Dendritic cell treated with granulocyte-macrophage colony-stimulating factor and Interleukin-4, amounts not matched to agents 40 ng/mL and 50 ng/mL, for 4 days (primary cell): ENCODE data around the gene GRPEL2.

Experiments
- H3K27ac Mint-ChIP-seq: one replicate; pipeline ENCODE4 v1.8.0; 2022; ENCODE audit warnings: mild to moderate bottlenecking, mixed read lengths
- H3K27me3 Mint-ChIP-seq: one replicate; pipeline ENCODE4 v1.8.0; 2022; ENCODE audit warnings: mild to moderate bottlenecking, mixed read lengths
- H3K36me3 Mint-ChIP-seq: one replicate; pipeline ENCODE4 v1.8.0; 2022; ENCODE audit warnings: low read depth, mixed read lengths
- H3K4me1 Mint-ChIP-seq: one replicate; pipeline ENCODE4 v1.8.0; 2022; ENCODE audit warnings: low read depth, mixed read lengths
- H3K4me3 Mint-ChIP-seq: one replicate; pipeline ENCODE4 v1.8.0; 2022; ENCODE audit warnings: mild to moderate bottlenecking, moderate library complexity, mixed read lengths
- H3K9me3 Mint-ChIP-seq: one replicate; pipeline ENCODE4 v1.8.0; 2022; ENCODE audit warnings: mixed read lengths
- intact Hi-C: fragments of 100-400 bp; cut with micrococcal nuclease; formaldehyde crosslinking; loops from one replicate; pipeline ENCODE4 v1.15.0; 2022

The GRPEL2 gene

GRCh38 chr5:149310488-149310887 is 34.8 kb upstream of the GRPEL2 start:
- Mint-ChIP-seq H3K27me3 (peaks cover 9% of the 10 kb centered on the region), H3K27ac (no peak overlapping the region), H3K4me3 (no peak overlapping the region), H3K4me1 (peaks cover 4% of the 10 kb centered on the region), H3K9me3 (no peaks in the 10 kb centered on the region), H3K36me3 (no peaks in the 10 kb centered on the region)
- intact Hi-C loops, result no loop called here

DNA sequence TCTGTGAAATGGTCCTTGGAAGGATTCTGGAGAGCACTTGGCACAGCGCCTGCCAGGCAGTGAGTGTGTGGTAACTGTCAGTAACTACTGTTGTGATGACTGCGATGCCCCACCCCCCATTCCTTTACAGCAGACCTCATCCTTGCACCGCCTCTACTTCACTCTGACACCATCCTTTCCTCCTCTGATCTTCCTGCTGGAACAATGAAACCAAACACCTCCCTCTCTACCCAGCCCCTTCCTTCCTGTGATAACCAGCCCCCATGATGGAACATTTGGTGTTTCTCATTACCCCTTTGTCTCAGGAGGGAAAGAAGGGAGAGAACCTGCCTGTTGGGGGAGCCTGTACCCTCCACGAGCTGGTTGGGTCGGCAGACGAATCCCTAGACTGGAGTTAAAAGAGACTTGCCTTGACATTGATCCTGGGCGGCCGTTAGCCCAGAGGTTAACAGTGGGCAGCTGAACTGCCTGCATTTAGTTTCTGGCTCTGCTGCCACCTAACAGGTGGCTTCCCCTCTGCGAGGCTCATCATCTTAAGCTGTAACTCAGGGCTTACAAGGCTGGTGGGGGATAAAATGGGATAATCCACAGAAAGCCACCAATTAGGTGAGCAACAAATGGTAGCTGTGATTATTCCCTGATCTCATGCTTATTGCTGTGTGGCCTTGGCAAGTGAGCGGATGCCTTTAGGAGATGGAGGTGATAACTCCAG is 34.2 kb upstream of the GRPEL2 start:
- Mint-ChIP-seq H3K36me3 (no peaks in the 10 kb centered on the region), H3K27me3 (peaks cover 9% of the 10 kb centered on the region), H3K27ac (no peak overlapping the region), H3K4me1 (peaks cover 4% of the 10 kb centered on the region), H3K4me3 (no peak overlapping the region), H3K9me3 (no peaks in the 10 kb centered on the region)
- intact Hi-C loops, result no loop called here

DNA sequence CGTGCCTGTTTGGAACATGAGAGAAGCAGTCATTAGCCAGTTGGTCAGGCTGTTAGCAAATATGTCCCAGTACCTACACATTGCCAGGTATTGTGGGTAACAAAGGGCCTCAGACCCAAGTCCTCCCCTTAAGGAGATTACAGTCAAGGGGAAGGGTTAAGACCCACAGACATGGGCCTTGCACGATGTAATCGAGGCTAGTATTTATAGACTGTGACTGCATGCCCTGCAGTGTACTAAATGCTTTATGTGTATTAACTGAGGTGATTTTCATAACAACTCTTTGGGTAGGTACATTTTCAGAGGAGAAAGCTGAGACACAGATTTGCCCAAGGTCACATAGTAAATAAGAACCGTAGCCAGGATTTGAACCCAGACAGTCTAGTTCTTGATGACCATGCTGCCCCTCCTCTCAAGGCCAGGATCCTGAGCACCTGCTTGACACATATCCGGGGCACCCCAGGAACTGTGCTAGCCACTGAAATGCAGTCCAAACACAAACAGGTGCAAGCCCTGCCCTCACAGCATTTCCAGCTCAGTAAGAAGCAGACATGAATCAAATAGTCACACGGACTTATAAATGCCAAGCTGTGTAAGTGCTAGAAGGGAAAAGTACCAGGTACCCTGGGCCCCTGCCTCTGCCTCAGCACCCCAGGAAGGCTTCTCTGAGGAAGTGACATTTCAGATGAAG is 32.0 kb upstream of the GRPEL2 start:
- Mint-ChIP-seq H3K27me3 (peaks cover 8% of the 10 kb centered on the region), H3K36me3 (no peaks in the 10 kb centered on the region), H3K9me3 (no peaks in the 10 kb centered on the region), H3K27ac (no peak overlapping the region), H3K4me3 (no peak overlapping the region), H3K4me1 (peaks cover 4% of the 10 kb centered on the region)
- intact Hi-C loops, result no loop called here

DNA sequence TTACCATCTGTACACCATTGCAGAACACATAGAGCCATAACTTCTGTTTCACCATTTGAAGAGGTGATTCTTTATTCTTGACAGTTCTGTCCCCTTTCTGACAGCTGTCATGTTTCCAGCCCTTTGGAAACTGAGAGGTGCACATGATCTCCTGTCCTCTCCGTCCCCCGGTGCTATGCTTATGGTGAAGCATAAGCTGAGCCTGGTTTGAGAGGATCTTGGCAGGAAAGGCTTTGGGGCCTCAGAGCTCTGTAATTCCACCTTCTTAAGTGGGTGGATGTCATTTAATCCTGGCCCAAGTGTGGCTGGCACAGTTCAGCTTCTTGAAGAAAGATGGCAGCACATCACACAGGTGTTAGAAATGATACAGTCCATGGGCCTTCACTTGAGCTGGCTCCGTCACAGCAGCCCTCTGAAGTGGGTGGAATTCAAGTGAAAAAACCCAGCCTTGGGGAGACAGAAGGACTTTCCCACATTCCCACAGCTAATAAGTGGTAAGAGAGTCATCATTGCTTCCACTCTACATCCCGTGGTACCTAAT is 30.7 kb upstream of the GRPEL2 start:
- Mint-ChIP-seq H3K4me3 (no peak overlapping the region), H3K36me3 (no peaks in the 10 kb centered on the region), H3K27me3 (peaks cover 6% of the 10 kb centered on the region), H3K4me1 (peaks cover 3% of the 10 kb centered on the region), H3K9me3 (no peaks in the 10 kb centered on the region), H3K27ac (no peak overlapping the region)
- intact Hi-C loops, result loop anchor here (5.0 kb wide), 1 partner anchor 118 kb away; no protein-coding TSS in a partner anchor

- Mint-ChIP-seq H3K9me3 (no peaks in the 10 kb centered on the region), H3K36me3 (no peaks in the 10 kb centered on the region), H3K4me3 (no peak overlapping the region), H3K27me3 (peaks cover 1% of the 10 kb centered on the region), H3K27ac (no peak overlapping the region), H3K4me1 (no peaks in the 10 kb centered on the region)
- intact Hi-C loops, result loop anchor here (2.0 to 5.0 kb wide), 2 partner anchors 117 to 249 kb away; no protein-coding TSS in a partner anchor
Observed at GRCh38 chr5:149315753-149316152, 29.5 kb upstream of the GRPEL2 start.

- H3K4me3 Mint-ChIP-seq, result no peak overlapping the region
- H3K9me3 Mint-ChIP-seq, result no peaks in the 10 kb centered on the region
- H3K36me3 Mint-ChIP-seq, result no peaks in the 10 kb centered on the region
- H3K27ac Mint-ChIP-seq, result no peak overlapping the region
- intact Hi-C loops, result loop anchor here (1.0 to 5.0 kb wide), 3 partner anchors 54 to 247 kb away; no protein-coding TSS in a partner anchor
- H3K4me1 Mint-ChIP-seq, result no peaks in the 10 kb centered on the region
- H3K27me3 Mint-ChIP-seq, result peaks cover 1% of the 10 kb centered on the region
Observed at GRCh38 chr5:149317281-149318048, 27.8 kb upstream of the GRPEL2 start.

DNA sequence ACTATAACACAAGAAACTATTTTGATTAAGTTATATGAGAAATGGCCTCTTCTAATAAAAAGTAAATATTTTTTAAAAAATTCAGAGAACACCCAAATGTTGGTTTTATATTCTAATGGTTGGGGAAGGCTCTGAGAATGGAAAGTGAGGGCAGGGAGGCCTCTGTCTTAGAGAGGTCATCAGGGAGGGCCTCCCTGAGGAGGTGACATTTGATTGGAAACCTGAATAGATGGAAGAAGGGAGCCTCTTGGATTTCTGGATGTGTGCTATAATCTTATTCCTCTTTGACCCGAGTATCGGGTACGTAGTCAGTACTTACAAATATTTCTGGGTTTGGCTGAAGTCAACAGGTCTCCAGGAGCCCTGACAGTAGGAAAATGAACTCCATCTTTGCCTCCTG is 26.1 kb upstream of the GRPEL2 start:
- H3K9me3 Mint-ChIP-seq, result no peaks in the 10 kb centered on the region
- H3K27ac Mint-ChIP-seq, result no peak overlapping the region
- H3K36me3 Mint-ChIP-seq, result no peaks in the 10 kb centered on the region
- H3K27me3 Mint-ChIP-seq, result no peaks in the 10 kb centered on the region
- H3K4me1 Mint-ChIP-seq, result no peaks in the 10 kb centered on the region
- intact Hi-C loops, result loop anchor here (5.0 kb wide), 1 partner anchor 113 kb away; no protein-coding TSS in a partner anchor
- H3K4me3 Mint-ChIP-seq, result no peak overlapping the region

DNA sequence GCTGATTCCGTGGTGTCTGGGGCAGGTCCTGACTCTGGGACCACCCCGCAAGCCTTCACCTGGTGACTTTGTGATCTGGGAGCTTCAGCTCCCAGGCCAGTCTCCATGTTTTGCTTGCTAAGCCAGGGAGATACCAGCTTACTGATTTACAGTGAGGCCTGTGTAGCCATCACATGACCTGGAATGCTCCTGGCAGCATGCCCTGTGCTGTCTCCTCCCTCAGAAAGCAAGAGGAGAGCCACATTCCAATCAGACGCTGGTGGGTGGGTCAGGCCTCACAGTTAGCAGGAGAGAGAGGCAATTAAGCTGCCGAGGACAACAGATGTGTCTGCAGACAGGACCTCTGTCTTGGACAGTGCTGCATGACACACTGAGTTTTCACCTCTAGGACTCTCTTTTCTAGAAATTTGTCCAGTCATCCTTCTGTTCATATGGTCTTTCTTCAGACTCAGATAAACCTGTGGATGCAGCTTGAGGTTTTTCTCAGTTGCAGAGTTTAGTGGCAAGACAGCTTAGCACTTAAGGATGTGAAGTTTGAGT is 24.4 kb upstream of the GRPEL2 start:
- intact Hi-C loops, result no loop called here
- Mint-ChIP-seq H3K4me3 (no peak overlapping the region), H3K27ac (no peak overlapping the region), H3K27me3 (no peaks in the 10 kb centered on the region), H3K4me1 (no peaks in the 10 kb centered on the region), H3K36me3 (no peaks in the 10 kb centered on the region), H3K9me3 (no peaks in the 10 kb centered on the region)

GRCh38 chr5:149322518-149322917 is 22.8 kb upstream of the GRPEL2 start:
- H3K4me1 Mint-ChIP-seq, result no peaks in the 10 kb centered on the region
- H3K27ac Mint-ChIP-seq, result no peak overlapping the region
- no peak overlapping the region for H3K4me3 Mint-ChIP-seq
- no peaks in the 10 kb centered on the region for H3K27me3 Mint-ChIP-seq
- no peaks in the 10 kb centered on the region for H3K9me3 Mint-ChIP-seq
- H3K36me3 Mint-ChIP-seq, result no peaks in the 10 kb centered on the region
- intact Hi-C loops, result no loop called here

DNA sequence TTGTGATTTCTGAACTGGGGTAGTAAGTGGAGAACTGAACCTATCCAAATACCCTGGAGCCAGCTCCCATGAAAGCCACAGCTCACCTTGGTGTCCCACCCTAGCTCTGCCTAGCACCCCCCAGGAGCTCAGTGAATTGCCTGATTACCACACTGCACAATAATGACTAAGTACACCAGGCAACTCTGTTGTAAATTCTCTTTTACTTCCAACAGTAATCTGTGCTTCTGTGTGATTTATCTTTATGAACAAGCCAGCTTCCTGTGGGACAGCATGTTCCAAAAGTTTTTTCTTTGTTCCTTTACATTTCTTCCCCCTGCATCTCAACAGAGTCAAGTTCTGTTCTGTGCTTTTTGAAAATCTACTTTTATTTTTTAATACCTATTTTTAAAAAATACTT is 22.1 kb upstream of the GRPEL2 start:
- H3K27ac Mint-ChIP-seq, result no peak overlapping the region
- no peaks in the 10 kb centered on the region for H3K36me3 Mint-ChIP-seq
- no peaks in the 10 kb centered on the region for H3K27me3 Mint-ChIP-seq
- H3K4me3 Mint-ChIP-seq, result no peak overlapping the region
- intact Hi-C loops, result no loop called here
- H3K9me3 Mint-ChIP-seq, result no peaks in the 10 kb centered on the region
- H3K4me1 Mint-ChIP-seq, result no peaks in the 10 kb centered on the region

- Mint-ChIP-seq H3K4me3 (no peak overlapping the region), H3K27ac (no peak overlapping the region), H3K36me3 (no peaks in the 10 kb centered on the region), H3K9me3 (no peaks in the 10 kb centered on the region), H3K4me1 (no peaks in the 10 kb centered on the region), H3K27me3 (no peaks in the 10 kb centered on the region)
- intact Hi-C loops, result no loop called here
Observed at GRCh38 chr5:149323621-149324205, 21.6 kb upstream of the GRPEL2 start.

DNA sequence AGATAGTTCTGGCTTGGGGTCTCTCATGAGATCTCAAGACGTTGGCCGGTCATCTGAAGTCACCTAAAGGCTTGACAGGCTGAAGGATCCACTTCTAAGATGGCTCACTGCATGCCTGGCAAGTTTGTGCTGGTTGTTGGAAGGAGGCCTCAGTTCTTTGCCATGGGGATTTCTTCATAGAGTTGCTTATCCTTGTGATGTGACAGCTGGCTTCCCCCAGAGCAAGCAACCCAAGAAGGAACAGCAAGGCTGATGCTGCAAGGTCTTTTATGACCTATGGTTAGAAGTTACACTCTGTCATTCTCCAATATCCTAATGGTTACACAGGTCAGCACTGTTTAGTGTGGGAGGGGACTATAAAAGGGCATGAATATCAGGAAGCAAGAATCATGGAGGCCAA is 20.7 kb upstream of the GRPEL2 start:
- Mint-ChIP-seq H3K27ac (no peak overlapping the region), H3K4me1 (no peaks in the 10 kb centered on the region), H3K9me3 (no peaks in the 10 kb centered on the region), H3K4me3 (no peak overlapping the region), H3K27me3 (no peaks in the 10 kb centered on the region), H3K36me3 (no peaks in the 10 kb centered on the region)
- intact Hi-C loops, result no loop called here

DNA sequence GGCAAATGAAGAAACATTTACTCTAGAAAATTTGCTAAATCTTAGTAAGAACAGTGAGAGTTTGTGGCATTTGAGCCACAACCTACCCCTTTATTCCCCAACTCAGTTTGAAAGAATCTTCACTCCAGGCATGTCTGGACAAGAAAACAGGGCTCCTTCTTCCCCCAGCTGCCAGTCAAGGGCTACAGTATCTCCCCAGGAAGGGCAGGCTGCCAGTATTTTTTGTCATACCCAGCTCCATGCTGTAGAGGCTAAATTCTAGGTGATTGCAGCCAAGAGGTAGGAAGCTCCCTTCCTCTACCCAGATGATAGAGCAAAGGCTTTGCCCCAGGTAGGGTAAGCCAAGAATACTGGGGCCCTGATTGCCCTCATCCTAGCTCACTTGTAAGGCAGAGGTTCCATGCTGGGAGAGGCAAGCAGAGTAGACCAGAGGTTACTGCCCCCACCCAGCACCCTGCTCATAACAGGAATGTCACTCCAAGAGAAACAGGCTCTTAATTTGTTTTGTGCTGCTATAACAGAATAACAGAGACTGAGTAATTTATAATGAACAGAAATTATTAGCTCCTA is 20.0 kb upstream of the GRPEL2 start:
- H3K27ac Mint-ChIP-seq, result no peak overlapping the region
- no peaks in the 10 kb centered on the region for H3K27me3 Mint-ChIP-seq
- no peak overlapping the region for H3K4me3 Mint-ChIP-seq
- H3K4me1 Mint-ChIP-seq, result no peaks in the 10 kb centered on the region
- no peaks in the 10 kb centered on the region for H3K9me3 Mint-ChIP-seq
- intact Hi-C loops, result no loop called here
- no peaks in the 10 kb centered on the region for H3K36me3 Mint-ChIP-seq
